IMR-90 (cell line): Measurements from ENCODE around the gene MYO3B.

ENCODE experiments used
- CEBPB ChIP-seq: IDR thresholded peaks from 2 replicates; pipeline ENCODE4 v1.6.1; 2012; ENCODE audit warnings: low read depth, low read length, improper control_type of control experiment
- CTCF ChIP-seq: conservative IDR thresholded peaks from 2 replicates; pipeline ENCODE4 v1.5.1; 2012; ENCODE audit warnings: mild to moderate bottlenecking, low read depth, low read length, improper control_type of control experiment
- ELK1 ChIP-seq: fragments of 150-350 bp; IDR thresholded peaks from 2 replicates; pipeline ENCODE4 v1.6.1; 2016; ENCODE audit warnings: low read depth, mild to moderate bottlenecking, low read length, moderate library complexity, borderline replicate concordance
- FOS ChIP-seq: fragments of 150-350 bp; IDR thresholded peaks from 2 replicates; pipeline ENCODE4 v1.6.1; 2016; ENCODE audit warnings: low read depth, low read length
- MAFK ChIP-seq: IDR thresholded peaks from 2 replicates; pipeline ENCODE4 v1.6.1; 2012; ENCODE audit warnings: low read depth, low read length, improper control_type of control experiment
- MXI1 ChIP-seq: IDR thresholded peaks from 2 replicates; pipeline ENCODE4 v1.6.1; 2012; ENCODE audit warnings: low read depth, mild to moderate bottlenecking, low read length, moderate library complexity, borderline replicate concordance
- POLR2A ChIP-seq: IDR thresholded peaks from 2 replicates; pipeline ENCODE4 v1.6.1; 2012; ENCODE audit warnings: mild to moderate bottlenecking, low read depth, low read length
- RAD21 ChIP-seq: IDR thresholded peaks from 2 replicates; pipeline ENCODE4 v1.6.1; 2012; ENCODE audit warnings: low read length, improper control_type of control experiment
- RCOR1 ChIP-seq: IDR thresholded peaks from 2 replicates; pipeline ENCODE4 v1.6.1; 2012; ENCODE audit warnings: mild to moderate bottlenecking, low read length, improper control_type of control experiment; ENCODE audit not compliant: insufficient replicate concordance
- RFX5 ChIP-seq: IDR thresholded peaks from 2 replicates; pipeline ENCODE4 v1.8.0; 2012; ENCODE audit warnings: low read depth, mild to moderate bottlenecking, low read length, moderate library complexity
- USF2 ChIP-seq: fragments of 150-350 bp; IDR thresholded peaks from 2 replicates; pipeline ENCODE4 v1.6.1; 2017; ENCODE audit warnings: mild to moderate bottlenecking, antibody characterized with exemption, low read length, low read depth

- TF ChIP-seq CTCF (no peak), POLR2A (no peak), MAFK (no peak), FOS (no peak), RAD21 (no peak), ELK1 (no peak), CEBPB (no peak), USF2 (no peak), MXI1 (no peak), RFX5 (no peak), RCOR1 (no peak)
These were observed 29.8 kb upstream of the MYO3B start for GRCh38 chr2:170148161-170148560.
